ENCODE measurements around the gene MCHR1. TPM values are rescaled to one million over a fixed set of nuclear protein-coding genes. Genes with fewer than 3 reads are reported as not detected.

MCHR1 gene
- polyA plus RNA-seq, 2 of the 4 experiments (the other 2 are of a cell fraction) = not detected

DNA sequence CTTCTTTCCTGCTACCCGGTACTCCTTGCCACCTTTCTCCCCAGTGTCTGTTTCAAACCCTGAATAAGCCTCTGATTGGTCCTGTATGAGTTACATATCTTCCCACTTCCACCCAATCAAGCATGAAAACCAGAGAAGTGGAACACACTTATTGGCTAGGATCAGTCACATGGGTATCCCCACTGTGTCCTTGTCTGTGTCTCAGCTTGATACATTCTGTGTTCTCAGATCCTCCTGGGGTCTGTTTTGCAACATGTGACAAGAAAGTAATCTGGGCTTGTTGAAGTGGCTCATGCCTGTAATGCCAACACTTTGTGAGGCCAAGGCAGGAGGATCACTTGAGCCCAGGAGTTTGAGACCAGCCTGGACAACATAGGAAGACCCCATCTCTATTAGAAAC is 23.9 kb downstream of the MCHR1 start:
- TF ChIP-seq, protein P1, sequence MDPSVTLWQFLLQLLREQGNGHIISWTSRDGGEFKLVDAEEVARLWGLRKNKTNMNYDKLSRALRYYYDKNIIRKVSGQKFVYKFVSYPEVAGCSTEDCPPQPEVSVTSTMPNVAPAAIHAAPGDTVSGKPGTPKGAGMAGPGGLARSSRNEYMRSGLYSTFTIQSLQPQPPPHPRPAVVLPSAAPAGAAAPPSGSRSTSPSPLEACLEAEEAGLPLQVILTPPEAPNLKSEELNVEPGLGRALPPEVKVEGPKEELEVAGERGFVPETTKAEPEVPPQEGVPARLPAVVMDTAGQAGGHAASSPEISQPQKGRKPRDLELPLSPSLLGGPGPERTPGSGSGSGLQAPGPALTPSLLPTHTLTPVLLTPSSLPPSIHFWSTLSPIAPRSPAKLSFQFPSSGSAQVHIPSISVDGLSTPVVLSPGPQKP (IDR thresholded peaks at IDR 0.05; ENCODE audit: low read depth, low read length) = no peak
- TF ChIP-seq, protein P2, sequence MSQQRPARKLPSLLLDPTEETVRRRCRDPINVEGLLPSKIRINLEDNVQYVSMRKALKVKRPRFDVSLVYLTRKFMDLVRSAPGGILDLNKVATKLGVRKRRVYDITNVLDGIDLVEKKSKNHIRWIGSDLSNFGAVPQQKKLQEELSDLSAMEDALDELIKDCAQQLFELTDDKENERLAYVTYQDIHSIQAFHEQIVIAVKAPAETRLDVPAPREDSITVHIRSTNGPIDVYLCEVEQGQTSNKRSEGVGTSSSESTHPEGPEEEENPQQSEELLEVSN (IDR thresholded peaks at IDR 0.05; ENCODE audit: borderline replicate concordance, low read depth) = no peak
- TF ChIP-seq, protein P3, sequence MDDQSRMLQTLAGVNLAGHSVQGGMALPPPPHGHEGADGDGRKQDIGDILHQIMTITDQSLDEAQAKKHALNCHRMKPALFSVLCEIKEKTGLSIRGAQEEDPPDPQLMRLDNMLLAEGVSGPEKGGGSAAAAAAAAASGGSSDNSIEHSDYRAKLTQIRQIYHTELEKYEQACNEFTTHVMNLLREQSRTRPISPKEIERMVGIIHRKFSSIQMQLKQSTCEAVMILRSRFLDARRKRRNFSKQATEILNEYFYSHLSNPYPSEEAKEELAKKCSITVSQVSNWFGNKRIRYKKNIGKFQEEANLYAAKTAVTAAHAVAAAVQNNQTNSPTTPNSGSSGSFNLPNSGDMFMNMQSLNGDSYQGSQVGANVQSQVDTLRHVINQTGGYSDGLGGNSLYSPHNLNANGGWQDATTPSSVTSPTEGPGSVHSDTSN (IDR thresholded peaks at IDR 0.05) = no peak
- TF ChIP-seq RFX5 (IDR thresholded peaks at IDR 0.05) (no peak), GATA3 (IDR thresholded peaks at IDR 0.05; ENCODE audit: borderline replicate concordance) (no peak), MAZ (IDR thresholded peaks at IDR 0.05; ENCODE audit: borderline replicate concordance, low read depth, low read length) (no peak), FOSB (CRISPR knock-in tag; IDR thresholded peaks at IDR 0.05) (no peak), FOSL2 (IDR thresholded peaks at IDR 0.05) (no peak), FOSL2 (CRISPR knock-in tag; IDR thresholded peaks at IDR 0.05) (no peak)
- TF ChIP-seq, protein P4, sequence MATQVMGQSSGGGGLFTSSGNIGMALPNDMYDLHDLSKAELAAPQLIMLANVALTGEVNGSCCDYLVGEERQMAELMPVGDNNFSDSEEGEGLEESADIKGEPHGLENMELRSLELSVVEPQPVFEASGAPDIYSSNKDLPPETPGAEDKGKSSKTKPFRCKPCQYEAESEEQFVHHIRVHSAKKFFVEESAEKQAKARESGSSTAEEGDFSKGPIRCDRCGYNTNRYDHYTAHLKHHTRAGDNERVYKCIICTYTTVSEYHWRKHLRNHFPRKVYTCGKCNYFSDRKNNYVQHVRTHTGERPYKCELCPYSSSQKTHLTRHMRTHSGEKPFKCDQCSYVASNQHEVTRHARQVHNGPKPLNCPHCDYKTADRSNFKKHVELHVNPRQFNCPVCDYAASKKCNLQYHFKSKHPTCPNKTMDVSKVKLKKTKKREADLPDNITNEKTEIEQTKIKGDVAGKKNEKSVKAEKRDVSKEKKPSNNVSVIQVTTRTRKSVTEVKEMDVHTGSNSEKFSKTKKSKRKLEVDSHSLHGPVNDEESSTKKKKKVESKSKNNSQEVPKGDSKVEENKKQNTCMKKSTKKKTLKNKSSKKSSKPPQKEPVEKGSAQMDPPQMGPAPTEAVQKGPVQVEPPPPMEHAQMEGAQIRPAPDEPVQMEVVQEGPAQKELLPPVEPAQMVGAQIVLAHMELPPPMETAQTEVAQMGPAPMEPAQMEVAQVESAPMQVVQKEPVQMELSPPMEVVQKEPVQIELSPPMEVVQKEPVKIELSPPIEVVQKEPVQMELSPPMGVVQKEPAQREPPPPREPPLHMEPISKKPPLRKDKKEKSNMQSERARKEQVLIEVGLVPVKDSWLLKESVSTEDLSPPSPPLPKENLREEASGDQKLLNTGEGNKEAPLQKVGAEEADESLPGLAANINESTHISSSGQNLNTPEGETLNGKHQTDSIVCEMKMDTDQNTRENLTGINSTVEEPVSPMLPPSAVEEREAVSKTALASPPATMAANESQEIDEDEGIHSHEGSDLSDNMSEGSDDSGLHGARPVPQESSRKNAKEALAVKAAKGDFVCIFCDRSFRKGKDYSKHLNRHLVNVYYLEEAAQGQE (IDR thresholded peaks at IDR 0.05) = no peak
- TF ChIP-seq, protein P5, sequence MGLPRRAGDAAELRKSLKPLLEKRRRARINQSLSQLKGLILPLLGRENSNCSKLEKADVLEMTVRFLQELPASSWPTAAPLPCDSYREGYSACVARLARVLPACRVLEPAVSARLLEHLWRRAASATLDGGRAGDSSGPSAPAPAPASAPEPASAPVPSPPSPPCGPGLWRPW (IDR thresholded peaks at IDR 0.05) = no peak
- TF ChIP-seq, protein P6, sequence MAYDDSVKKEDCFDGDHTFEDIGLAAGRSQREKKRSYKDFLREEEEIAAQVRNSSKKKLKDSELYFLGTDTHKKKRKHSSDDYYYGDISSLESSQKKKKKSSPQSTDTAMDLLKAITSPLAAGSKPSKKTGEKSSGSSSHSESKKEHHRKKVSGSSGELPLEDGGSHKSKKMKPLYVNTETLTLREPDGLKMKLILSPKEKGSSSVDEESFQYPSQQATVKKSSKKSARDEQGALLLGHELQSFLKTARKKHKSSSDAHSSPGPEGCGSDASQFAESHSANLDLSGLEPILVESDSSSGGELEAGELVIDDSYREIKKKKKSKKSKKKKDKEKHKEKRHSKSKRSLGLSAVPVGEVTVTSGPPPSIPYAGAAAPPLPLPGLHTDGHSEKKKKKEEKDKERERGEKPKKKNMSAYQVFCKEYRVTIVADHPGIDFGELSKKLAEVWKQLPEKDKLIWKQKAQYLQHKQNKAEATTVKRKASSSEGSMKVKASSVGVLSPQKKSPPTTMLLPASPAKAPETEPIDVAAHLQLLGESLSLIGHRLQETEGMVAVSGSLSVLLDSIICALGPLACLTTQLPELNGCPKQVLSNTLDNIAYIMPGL (CRISPR knock-in tag; IDR thresholded peaks at IDR 0.05; ENCODE audit: borderline replicate concordance) = no peak
- no peaks in the 10 kb centered on the region for H3K4me1 ChIP-seq
- WGBS (ENCODE audit: missing lambda C conversion rate) = 100% methylated on average over 1 of the region's 1 CpG
- H3K4me3 ChIP-seq = no peak overlapping the region
- ChIA-PET POLR2A (no interaction called here), CTCF (interaction anchor here (3.0 kb wide), 1 partner anchor 20 kb away, joined by 15 read pairs; no protein-coding TSS in a partner anchor)
- no peak overlapping the region for H3K4me2 ChIP-seq
- FAIRE-seq (no peak), DNase-seq (ENCODE audit: low read depth in 1 of 2, low spot score in 1 of 2) (no peak), ATAC-seq (peak in 1 of 2 experiments; percentile 40; a peak in 2 of 6 replicates)
- no peak overlapping the region for H3K27ac ChIP-seq
- peaks cover 9% of the 10 kb centered on the region for H3K9me3 ChIP-seq

DNA sequence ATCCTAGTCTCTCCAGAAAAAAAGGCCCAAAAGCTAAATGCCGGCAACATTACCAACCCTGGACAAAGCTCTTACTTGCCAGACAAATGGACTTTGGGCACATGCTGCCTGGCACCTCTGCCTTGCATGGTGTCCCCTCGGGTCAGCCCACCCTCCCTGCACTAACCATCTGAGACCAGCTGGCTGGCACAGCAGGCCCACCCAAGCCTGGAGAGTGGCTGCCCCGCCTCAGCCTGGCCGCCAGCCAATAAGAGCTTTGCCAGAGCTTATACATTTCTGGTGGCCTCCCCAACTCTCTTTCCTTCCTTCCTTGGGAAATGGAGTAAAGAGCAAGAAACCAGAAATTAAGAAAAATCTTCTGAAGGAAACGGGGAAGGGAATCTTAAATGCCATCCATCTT is 24.5 kb downstream of the MCHR1 start:
- H3K4me2 ChIP-seq = no peak overlapping the region
- no peak for DNase-seq (ENCODE audit: low read depth in 1 of 2, low spot score in 1 of 2)
- H3K4me1 ChIP-seq = no peaks in the 10 kb centered on the region
- no peak overlapping the region for H3K4me3 ChIP-seq
- no peak overlapping the region for H3K27ac ChIP-seq
- POLR2A ChIA-PET = no interaction called here
- ATAC-seq = no peak
- CTCF ChIA-PET = interaction anchor here (3.0 kb wide), 1 partner anchor 21 kb away, joined by 15 read pairs; no protein-coding TSS in a partner anchor
- no peak for TF ChIP-seq CHD4 (IDR thresholded peaks at IDR 0.05; ENCODE audit: borderline replicate concordance)
- no peak for TF ChIP-seq GATA3 (IDR thresholded peaks at IDR 0.05; ENCODE audit: borderline replicate concordance)
- TF ChIP-seq FOXS1 (CRISPR knock-in tag; IDR thresholded peaks at IDR 0.05) = no peak
- no peak for TF ChIP-seq PHF8 (IDR thresholded peaks at IDR 0.05; ENCODE audit: borderline replicate concordance, low read depth)
- TF ChIP-seq SMC3 (IDR thresholded peaks at IDR 0.05) = no peak
- TF ChIP-seq, protein P7, sequence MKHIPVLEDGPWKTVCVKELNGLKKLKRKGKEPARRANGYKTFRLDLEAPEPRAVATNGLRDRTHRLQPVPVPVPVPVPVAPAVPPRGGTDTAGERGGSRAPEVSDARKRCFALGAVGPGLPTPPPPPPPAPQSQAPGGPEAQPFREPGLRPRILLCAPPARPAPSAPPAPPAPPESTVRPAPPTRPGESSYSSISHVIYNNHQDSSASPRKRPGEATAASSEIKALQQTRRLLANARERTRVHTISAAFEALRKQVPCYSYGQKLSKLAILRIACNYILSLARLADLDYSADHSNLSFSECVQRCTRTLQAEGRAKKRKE (CRISPR knock-in tag; IDR thresholded peaks at IDR 0.05; ENCODE audit: low read depth) = no peak
- no peak for TF ChIP-seq CBX8 (IDR thresholded peaks at IDR 0.05)
- TF ChIP-seq, protein P8, sequence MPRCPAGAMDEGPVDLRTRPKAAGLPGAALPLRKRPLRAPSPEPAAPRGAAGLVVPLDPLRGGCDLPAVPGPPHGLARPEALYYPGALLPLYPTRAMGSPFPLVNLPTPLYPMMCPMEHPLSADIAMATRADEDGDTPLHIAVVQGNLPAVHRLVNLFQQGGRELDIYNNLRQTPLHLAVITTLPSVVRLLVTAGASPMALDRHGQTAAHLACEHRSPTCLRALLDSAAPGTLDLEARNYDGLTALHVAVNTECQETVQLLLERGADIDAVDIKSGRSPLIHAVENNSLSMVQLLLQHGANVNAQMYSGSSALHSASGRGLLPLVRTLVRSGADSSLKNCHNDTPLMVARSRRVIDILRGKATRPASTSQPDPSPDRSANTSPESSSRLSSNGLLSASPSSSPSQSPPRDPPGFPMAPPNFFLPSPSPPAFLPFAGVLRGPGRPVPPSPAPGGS (IDR thresholded peaks at IDR 0.05) = no peak
- no peak for TF ChIP-seq HEYL (CRISPR knock-in tag; IDR thresholded peaks at IDR 0.05)
- no peak for TF ChIP-seq KDM5A (IDR thresholded peaks at IDR 0.05)
- TF ChIP-seq, protein P4 (IDR thresholded peaks at IDR 0.05) = no peak
- no peak for TF ChIP-seq CEBPB (IDR thresholded peaks at IDR 0.05)
- WGBS (ENCODE audit: missing lambda C conversion rate) = 80% methylated on average over 5 of the region's 5 CpGs
- no peak for FAIRE-seq
- H3K9me3 ChIP-seq = peaks cover 9% of the 10 kb centered on the region

Measured in A549 (cell line).